GM19395 (cell line): ENCODE results near the gene DNLZ.
"Not testable (repeated sequence)": the region's sequence is repeated elsewhere in the genome, so short reads cannot be mapped to it uniquely, and the experiment has no call there.

Source experiments
- ATAC-seq: cut with Tn5 transposase; IDR thresholded peaks from one replicate; pipeline ENCODE4 v1.9.1; 2021; ENCODE audit warnings: mild to moderate bottlenecking, moderate library complexity; ENCODE audit not compliant: unreplicated experiment

The DNLZ gene

DNA sequence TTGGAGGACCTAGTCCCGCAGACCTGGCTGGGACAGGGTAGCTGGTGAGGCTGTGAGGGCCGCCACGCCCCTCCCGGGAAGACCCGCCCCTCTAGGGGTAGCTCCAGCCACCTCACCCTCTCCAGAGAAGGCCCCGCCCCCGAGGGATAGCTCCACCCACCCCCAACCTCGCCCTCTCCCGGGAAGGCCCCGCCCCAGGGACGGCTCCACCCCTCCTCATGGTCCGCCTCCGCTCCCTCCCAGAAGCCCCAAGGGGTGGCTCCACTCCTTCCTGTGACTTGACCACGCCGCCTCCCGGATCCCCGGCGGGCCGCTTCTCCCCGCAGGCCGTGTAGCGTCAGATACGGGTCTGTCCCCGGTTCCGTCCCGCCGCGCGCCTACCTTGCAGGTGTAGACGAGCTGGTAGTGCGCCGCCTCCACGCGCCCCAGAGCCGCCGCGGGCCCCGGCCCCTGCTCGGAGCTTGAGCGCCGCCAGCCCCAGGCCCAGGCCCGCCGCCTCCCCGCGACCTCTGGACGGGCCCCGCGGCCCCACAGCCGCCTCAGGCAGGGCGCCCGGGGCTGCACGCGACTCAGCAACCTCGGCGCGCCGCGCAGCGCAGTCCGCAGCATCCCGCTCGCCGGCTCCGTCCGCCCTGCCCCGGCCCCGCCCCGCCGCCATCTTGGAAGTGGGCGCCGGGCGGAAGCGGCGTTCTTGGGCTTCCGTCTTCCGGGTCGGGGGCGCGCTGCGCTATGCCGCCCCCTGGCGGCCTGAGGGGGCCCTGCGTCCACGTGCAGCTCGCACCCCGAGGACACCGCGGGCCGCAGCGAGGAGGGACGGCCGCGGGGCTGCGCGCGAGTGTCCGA is at the start of gene DNLZ:
DNLZ (minus strand) TSS at position 639 of the 843 bp plus-strand sequence; CDS start at position 609, 30 bp downstream.
- peak; percentile 74 for ATAC-seq

DNA sequence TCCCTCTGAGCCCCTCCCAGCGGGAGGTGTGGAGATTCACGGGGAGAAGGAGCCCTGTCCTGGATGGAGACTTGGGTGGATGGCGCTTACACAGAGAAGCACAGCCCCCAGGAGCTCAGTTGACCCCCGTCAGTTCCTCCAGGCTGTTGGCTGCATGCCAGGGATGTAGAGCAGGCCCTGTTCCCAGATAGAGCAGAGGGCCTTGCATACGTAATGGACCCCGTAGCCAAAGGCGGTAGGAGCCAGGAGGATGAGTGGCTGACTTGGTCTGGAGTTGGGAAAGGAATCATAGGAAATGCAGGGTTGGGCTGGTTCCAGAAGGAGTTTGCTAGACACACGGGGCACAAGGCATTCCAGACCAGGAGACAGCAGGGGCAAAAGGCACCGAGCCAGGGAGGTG is 49.4 kb upstream of the DNLZ start:
- no peak for ATAC-seq

DNA sequence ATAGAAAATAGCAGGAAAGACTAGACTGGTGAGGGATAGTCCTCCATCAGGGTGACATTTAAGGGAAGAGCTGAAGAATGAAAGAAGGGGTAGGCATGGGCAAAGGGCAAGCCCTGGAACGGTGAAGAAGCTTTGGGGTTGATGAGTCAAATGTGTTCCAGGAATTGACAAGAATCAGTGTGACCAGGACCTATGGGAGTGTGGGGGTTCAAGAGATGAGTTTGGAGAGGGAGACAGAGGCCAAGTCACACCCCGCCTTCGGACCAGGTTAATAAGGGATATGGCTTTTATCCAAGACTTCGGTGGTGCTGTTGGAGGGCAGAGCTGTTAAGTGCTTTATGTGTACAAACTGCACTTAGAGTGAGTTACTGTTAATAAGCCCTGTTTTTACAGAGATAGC is 47.8 kb upstream of the DNLZ start:
- no peak for ATAC-seq

DNA sequence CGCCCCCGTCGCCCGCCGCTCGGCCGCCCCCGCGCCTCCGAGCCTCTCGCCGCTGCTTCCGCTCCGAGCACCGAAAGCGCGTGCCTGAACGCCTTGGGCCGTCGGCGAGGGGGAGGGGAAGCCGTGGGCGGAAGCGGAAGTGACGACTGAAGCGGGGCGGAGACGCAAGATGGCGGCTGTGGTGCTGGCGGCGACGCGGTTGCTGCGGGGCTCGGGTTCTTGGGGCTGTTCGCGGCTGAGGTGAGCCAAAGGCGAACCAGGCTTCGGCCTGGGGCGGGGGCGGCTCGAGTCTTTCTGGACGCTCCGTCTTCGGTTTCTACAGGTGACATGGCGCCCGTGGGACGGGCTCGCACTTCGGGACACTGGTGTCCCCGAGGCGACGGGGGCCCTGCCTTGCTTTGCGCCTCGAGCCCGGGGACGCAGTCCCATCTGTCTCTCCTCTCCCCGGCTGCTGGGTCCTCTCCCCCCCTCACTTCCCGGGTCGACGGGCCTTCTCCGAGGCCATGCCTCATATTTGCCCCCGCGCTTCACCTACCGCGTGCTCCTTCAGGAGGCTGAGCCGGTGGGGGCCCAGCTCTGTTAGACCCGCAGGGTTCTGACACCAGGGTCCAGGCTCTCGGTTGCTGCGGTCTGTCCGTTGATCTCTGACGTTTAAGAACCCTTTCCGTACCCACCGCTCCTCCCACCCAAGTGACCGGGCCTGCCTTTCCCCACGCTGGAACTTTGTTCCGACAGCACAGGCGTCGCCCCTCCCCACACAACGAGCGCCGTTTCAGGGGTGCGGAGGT is 47.1 kb upstream of the DNLZ start, which contains the start of the genes ENTR1 and PMPCA:
ENTR1 (minus strand) TSS at position 115 of the 788 bp plus-strand sequence. CDS start 217 bp downstream, outside the sequence.
PMPCA (plus strand) TSS at position 159 of the 788 bp plus-strand sequence; CDS start at position 170, 11 bp downstream.
- ATAC-seq: peak; percentile 68

DNA sequence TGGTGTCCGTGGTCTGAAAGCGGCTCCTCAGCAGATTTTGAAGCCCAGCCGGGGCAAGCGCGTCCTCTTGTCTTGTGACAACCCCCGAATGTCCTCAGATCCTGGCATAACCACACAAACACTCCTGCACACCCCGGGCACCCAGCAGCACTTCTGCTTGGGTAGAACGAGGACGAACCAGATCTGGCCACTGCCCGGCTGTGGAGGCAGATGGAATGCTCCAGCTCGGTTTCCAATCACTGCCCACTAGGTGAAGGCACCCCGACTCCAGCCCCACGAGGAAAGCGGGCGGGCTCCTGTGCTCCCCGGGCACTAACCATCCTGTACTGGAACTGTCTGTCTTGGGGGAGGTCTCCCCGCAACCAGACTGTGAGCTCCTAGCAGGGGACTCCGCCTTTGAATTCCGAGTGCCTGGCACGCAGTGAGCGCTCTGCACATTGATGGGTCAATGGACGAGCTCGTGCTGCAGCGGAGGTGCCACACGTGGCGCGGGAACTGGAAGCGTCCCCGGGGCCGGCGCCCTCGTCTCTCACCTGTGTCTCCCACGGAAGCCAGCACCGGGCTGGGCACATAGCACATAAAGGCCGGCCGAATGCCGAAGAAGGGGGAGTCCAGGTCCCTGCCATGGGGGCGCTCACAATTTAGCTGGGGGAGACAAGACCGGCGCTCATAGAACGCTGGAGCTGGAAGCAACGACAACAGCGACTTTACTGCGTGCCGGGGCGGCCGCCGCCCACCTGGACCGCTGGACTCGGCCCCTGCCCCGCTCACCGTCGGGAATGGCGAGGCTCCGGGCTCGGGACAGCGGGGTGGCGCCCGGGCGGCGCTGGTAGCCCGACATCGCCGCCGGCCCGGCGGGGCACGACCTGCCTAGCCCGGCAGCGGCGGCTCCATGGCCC is 46.3 kb upstream of the DNLZ start:
- ATAC-seq: peak; percentile 34

DNA sequence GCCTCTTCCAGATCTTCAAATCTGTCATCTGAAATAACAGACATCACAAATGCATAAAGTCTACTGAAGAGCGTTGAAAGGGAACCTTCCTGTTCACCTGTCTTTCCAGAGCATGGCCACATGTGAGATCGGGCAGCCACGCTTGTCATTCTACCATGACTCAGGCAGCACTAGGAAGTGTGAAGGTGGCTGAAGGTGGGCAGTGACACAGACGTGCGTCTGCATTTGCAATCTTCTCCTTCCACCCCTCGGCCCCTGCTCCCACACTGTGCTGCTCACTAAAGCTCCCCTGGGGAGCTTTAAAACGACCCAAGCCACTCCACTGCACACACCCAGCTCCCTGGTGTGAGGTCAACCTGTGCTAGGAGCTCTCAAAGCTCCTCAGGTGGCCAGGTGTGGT is 44.4 kb upstream of the DNLZ start:
- no peak for ATAC-seq

DNA sequence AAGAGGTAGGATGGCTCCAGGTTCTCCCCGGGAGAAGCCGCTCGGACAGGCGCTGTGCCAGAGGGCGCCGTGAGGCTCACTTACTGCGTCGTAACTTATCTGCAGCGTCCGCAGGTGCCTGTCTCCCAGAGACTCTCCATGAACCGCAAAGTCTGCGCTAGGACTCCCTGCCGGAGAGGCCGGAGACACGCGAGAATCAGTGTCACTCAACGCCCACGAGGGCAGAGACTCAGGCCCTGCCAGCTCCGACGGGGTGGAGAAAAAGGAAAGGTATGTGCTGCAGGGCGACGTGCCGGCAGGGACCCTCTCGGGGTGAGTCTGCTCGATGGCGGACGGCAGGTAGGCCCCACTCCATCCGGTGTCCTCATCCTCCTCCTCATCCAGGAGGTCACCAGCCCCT is 43.5 kb upstream of the DNLZ start:
- not testable (repeated sequence) for ATAC-seq

DNA sequence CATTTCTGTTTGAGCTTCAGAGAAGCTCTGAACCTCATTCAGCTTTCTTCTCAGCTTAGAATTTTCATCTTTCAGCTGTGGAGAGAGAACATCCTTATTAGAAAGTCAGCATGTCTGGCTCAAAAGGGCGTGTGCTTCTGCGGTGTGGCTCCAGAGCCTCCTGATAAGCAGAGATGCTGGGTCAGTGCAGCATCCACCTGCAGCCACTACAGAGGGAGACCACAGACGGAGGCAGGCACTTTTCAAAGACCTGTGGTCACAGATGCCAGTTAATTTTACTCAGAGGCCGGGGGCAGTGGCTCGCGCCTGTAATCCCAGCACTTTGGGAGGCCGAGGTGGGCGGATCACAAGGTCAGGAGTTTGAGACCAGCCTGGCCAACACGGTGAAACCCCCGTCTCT is 42.4 kb upstream of the DNLZ start:
- ATAC-seq: not testable (repeated sequence)

DNA sequence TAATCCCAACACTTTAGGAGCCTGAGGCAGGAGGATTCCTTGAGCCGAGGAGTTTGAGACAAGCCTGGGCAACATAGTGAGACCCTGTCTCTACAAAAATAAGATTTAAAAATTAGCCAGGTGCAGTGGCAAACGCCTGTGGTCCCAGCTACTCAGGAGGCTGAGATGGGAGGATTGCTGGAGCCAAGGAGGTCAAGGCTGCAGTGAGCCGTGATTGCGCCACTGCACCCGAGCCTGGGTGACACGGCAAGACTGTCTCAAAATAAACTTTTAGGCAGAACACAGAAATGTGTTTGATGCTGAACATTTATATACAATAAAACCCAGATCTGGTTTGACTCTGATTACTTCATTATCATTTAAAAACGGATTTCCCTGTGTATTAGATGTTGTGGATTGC is 41.9 kb upstream of the DNLZ start:
- no peak for ATAC-seq

DNA sequence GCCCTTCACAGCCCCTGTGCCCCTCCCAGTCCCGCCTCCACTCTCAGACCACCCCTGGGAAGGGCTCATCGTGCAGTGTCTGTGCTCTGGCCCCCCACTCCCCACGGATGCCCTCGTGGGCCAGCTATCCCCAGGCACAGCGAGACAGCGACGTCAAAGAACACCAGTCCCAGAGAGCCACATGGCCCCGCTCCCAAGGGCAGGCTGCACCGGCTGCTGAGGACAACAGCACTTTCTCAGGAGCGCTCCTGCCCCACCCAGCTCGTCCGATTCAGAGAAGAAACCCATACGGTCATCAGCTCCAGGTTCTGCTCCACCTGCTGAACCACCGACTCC is 41.2 kb upstream of the DNLZ start:
- no peak for ATAC-seq

DNA sequence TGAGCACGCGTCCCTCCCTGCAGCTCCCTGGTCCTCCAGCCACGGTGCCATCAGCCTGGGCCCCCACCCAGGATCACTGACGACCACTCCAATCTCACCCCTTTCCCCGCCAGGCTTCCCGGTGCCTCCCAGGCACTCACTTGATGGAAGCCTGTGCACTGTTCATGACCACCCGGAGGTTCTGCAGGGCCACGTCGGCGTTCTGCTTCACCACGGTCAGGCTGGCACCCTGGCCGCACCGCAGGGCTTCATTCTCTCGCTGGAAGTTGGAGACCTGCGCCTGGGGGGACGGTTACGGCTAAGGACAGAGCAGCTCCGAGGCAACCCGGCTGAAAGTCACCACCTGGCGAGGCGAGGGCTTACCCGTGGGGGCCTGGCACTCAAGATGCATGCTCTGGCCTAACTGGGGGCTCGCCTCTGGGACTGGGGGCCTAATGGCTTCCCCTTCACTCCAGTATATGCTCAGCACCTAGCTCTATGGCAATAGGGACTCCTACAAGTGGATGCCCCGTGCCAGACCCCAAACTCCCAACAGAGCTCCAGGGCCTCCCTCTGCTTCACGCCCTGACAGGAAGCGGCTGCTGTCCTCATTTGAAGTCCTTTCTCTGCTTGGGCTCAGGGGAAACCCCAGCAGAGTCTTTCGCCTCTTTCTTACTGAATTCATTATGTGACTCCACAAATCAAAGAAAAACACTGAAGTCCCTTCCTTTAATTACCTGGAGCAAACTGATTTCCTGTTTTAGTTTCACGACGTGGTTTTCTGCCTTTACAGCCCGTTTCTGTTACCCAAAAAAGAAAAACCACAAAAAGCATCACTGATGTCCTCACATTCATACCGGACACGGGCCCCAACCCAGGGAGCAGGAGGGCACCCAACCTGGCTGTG is 40.6 kb upstream of the DNLZ start:
- ATAC-seq: no peak

DNA sequence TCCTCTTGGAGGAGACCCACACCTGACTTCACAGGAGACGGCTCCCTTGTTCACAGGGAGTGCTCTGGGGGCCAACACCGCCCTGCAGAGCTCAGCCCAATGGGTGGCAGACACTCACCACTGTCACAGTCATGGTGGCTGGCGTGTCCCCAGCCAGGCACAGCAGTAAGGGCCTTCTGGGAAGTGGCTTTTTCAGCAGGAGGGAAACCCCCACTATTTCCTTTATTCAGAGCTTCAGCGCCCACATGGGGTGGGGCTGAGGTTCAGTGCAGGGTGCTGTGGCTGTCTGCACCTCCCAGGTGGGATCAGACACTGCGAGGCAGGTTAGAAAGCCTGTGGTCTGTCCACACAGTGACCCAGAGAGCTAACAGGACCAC is 40.0 kb upstream of the DNLZ start:
- peak; percentile 44 for ATAC-seq

DNA sequence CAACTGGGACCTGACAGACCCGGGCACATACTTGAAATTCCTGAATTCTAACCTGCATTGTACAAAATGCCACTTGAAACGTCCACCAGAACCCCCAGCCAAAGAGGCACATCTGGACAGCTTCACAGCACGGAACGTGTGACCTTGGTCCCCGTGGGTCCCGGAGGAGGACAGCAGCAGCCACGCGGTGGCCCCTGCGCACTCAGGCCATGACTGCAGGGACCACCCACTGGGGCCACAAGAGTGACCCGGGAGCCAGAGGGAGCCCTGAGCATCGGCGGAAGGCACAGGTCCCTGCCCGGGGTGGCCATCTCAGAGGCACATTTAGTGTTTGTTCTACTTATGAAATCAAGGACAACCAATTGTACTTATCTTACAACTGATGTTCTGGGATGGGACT is 38.5 kb upstream of the DNLZ start:
- no peak for ATAC-seq

DNA sequence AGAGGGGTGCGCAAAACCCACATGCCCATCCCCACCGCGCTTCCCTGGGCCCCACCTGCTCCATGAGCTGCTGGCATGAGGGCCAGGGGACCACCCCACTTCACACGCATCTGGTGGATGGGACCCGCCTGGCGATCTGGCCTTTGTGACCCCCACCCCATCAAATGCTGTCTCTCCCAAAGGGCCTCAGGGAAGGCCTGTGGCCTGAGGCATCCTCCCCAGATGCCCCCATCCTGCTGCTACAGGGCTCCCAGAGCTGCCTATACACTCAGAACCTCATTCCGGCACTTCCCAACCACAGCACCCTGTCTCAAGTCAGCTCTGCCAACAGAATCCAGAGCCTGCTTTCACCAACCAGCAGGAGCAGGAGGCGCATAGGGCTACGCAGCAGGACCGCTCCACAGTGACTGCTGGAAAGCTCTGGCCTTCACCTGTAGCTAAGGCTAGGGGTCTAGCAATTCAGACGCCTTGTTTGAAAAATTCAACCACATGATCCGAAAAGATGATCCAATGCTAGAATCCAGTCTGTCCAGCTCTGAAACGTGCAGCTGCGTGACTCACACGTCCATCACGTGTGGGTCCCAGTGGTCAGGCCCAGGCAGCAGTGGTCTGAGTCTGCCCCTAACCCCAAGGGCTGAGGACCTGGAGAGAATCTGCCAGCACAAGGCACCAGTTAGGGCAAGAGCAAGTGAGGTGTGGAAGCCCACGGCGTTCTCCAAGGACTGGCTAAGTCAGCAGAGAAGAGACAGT is 37.8 kb upstream of the DNLZ start:
- ATAC-seq: no peak

DNA sequence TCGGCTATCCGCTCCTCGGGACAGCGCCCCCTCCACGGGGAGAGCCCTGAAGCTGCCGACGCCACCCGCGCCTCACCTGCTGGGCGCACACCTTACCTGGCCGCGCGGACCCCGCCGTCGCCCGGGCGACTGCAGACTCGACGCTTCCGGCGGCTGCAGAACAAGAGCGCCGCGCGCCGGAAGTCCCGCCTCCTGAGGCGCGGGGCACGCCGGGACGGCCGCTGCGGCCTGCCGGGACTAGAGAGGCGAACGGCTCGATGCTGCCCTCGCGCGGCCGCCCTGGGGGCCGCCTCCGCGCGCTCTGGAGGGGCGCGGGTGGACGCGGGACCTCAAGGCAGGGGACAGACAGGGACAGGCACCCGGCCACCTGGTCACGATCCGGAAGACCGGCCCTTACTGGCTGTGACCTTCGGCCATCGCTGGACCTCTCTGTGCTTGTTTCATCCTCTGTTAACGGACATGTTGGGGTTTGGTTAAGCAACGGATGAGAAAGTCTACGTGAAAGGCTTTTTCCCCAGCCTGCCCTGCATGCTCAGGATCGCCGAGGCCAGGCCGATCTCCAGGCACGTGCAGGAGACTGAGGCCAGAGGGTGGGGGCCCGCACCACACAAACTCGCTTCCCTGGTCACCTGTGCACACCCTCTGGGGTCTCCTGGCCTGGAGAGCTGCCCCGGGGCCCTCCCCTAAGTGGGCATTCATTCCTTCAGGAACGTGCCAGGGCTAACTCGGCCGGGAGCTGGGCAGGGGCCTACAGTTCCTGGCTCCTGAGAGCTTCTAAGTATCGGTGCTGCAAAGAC is 36.7 kb upstream of the DNLZ start, which contains the start of gene SNAPC4:
SNAPC4 (minus strand) TSS at position 133 of the 797 bp plus-strand sequence. CDS start 1,742 bp downstream, outside the sequence.
- no peak for ATAC-seq

DNA sequence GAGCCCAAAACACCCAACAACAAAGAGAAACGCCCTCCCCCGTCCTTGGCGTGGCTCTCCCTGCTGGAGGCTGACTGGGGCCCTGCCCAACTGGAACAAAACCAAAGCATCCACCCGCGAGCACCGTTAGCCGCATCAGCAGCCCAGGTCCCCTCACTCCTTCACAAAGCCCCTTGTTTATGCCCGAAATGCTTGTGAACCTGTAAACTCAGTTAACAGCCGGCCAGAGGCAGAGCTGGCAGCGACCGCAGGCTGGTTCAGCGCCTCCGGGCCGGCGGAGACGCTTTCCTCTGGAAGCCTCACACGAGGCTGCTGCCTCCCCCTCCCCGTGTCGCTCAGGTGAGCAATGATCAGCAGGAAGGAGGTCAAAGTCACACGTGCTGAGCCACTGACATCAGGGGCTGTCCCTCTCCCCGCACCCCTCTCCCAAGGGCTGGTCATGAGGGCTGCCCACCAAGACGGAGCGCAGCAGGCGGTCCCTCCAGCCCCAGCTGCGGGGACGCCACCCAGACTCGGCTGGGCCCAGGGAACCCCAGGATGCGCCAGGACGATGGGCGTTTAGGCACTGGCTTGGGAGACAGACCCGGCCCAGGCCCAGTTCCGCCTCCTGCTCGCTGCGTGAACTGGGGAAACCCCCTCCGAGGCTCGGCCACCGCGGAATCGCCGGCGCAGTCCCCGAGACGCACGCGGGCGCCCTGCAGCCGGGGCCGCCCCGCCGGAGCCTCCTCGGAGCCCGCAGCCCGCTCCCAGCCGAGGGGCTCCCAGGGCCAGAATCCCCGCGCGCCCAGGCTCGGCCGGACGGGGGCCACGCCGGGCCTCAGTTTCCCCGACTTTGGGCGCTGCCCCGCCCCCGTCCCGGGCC is 35.9 kb upstream of the DNLZ start:
- ATAC-seq: no peak

DNA sequence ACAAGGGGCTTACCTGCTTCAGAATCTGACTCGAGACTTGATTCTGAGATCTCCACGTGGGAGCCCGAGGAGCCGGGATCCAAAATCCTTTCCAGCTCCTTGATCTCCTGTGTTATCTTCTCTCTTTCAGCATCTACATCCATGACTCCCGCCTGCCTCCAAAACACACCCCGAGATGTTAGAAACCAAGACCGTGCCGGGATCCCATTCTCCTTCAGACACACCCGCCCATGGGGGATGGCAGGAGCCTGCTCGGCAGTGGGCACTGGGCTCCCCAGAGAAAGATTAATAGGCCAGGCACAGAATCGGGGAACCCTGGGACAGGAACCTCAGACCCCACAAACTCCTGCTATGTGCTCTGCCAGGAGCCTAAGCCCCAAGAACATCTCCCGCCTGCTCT is 34.7 kb upstream of the DNLZ start:
- no peak for ATAC-seq
